Chondrocyte (in vitro differentiated cells): ENCODE measurements around the gene KCNJ15. TPM values are rescaled to one million over a fixed set of nuclear protein-coding genes. Genes with fewer than 3 reads are reported as not detected.

Source experiments
- DNase-seq: peaks from one replicate; pipeline ENCODE4 v3.0.0; 2021; ENCODE audit warnings: mixed read lengths, low spot score
- H3K27ac Mint-ChIP-seq: one replicate; pipeline ENCODE4 v1.8.0; 2021; ENCODE audit warnings: mild to moderate bottlenecking, moderate library complexity, mixed read lengths; ENCODE audit not compliant: unreplicated experiment
- H3K27me3 Mint-ChIP-seq: 2 replicates; pipeline ENCODE4 v1.8.0; 2021; ENCODE audit warnings: low read depth, mixed read lengths
- H3K36me3 Mint-ChIP-seq: 2 replicates; pipeline ENCODE4 v1.8.0; 2021; ENCODE audit warnings: low read depth, mixed read lengths
- H3K4me1 Mint-ChIP-seq: 2 replicates; pipeline ENCODE4 v1.8.0; 2021; ENCODE audit warnings: low read depth, mild to moderate bottlenecking, mixed read lengths
- H3K4me3 Mint-ChIP-seq: one replicate; pipeline ENCODE4 v1.8.0; 2021; ENCODE audit warnings: mild to moderate bottlenecking, moderate library complexity, mixed read lengths; ENCODE audit not compliant: unreplicated experiment
- H3K9me3 Mint-ChIP-seq: 2 replicates; pipeline ENCODE4 v1.8.0; 2021; ENCODE audit warnings: low read depth, mixed read lengths
- total RNA-seq: library from RNA; stranded (reverse); gene quantifications from 3 replicates; pipeline ENCODE4 v1.2.1, GENCODE V29; 2021
- TF ChIP-seq, protein P1 (sequence below): fragments of 200-600 bp; sonication (generic); IDR thresholded peaks from 2 replicates; pipeline ENCODE4 v1.5.0; 2021; ENCODE audit warnings: antibody characterized with exemption, mild to moderate bottlenecking, moderate library complexity

Gene KCNJ15
- total RNA-seq, 1 donor from 2014 or later = 0.80 TPM

DNA sequence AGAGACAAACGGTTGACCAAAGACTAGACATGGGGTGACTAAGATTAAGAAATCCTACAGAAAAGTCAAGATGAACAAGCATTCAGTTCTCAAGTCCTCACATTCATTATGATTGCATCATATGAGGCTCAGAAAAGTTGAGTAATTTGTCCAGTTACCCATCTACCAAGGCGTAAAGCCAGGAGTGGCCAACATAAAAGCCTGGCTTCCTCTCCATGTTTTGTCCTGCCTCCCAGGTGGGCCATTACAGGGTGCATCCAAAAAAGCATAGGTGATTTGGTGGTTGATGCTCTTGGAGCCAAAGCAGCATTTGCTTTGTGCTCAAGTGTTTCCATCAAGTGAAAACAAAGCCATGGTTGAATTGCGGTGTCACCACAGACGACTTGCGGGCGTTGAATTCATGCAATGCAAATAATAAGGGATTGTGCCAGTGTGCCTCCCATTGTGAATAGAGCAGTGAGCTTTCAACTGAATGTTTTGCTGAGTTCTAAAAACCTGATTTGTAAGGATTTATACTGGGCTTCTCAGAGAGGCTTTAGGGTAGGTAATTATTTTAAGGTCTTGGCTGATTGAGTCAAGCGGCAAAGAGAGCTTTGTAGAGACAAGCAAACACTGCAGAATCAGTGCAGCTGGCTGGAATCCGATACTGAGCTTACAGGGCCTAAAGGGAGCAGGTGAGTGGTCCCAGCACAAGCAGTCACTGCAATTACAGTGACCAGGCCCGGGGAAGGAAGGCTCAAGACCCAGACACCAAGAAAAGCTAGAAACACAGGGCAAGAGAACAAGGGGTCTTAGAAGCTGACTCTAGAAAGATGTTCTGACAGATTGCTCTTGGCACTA, 54.1 kb downstream of the KCNJ15 start:
- peaks cover 57% of the 10 kb centered on the region for H3K4me1 Mint-ChIP-seq
- H3K9me3 Mint-ChIP-seq = no peaks in the 10 kb centered on the region
- no peak overlapping the region for H3K27ac Mint-ChIP-seq
- H3K36me3 Mint-ChIP-seq = no peaks in the 10 kb centered on the region
- H3K4me3 Mint-ChIP-seq = no peak overlapping the region
- no peaks in the 10 kb centered on the region for H3K27me3 Mint-ChIP-seq
- no peak for DNase-seq
- TF ChIP-seq, protein P1, sequence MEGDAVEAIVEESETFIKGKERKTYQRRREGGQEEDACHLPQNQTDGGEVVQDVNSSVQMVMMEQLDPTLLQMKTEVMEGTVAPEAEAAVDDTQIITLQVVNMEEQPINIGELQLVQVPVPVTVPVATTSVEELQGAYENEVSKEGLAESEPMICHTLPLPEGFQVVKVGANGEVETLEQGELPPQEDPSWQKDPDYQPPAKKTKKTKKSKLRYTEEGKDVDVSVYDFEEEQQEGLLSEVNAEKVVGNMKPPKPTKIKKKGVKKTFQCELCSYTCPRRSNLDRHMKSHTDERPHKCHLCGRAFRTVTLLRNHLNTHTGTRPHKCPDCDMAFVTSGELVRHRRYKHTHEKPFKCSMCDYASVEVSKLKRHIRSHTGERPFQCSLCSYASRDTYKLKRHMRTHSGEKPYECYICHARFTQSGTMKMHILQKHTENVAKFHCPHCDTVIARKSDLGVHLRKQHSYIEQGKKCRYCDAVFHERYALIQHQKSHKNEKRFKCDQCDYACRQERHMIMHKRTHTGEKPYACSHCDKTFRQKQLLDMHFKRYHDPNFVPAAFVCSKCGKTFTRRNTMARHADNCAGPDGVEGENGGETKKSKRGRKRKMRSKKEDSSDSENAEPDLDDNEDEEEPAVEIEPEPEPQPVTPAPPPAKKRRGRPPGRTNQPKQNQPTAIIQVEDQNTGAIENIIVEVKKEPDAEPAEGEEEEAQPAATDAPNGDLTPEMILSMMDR = no peak

DNA sequence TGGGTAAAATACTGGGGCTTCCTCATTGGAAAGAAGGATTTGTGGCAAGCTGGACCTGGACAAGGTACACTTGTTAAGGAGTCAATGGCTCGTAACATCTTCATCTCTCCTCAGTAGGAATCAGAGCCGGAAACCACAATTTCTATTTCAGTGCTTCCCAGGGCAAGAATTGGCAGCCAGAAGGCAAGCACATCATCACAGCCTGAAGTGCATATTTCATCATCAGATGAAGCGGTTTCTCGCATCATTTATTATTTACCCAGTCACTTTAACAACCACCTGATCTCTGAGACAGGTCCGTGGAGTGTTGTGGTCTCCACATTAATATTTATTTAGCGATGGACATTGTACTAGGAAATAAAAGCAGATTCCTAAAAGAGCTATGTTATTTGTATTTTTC, 55.0 kb downstream of the KCNJ15 start:
- H3K4me1 Mint-ChIP-seq = peaks cover 48% of the 10 kb centered on the region
- DNase-seq = no peak
- TF ChIP-seq, protein P1 = no peak
- H3K4me3 Mint-ChIP-seq = no peak overlapping the region
- H3K9me3 Mint-ChIP-seq = no peaks in the 10 kb centered on the region
- H3K27me3 Mint-ChIP-seq = no peaks in the 10 kb centered on the region
- H3K27ac Mint-ChIP-seq = no peak overlapping the region
- H3K36me3 Mint-ChIP-seq = no peaks in the 10 kb centered on the region

DNA sequence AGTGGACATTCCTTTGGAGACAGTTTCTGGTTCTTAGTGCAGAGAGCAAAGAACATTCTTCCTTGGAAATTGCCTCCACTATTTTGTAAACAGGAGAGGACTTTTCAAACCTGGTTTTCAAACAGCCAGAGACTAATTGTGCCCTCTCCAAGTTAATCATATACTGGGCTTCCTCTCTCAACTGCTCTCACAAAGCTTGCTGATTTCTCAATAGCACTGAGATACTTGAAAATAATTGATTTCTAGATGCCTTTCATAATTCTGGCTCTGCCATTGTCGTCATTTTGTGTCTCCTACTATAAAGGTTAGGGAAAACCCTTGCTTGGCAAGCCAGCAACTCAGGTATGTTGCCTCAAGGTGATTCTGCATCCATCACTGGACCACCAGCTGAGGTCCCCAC, 56.0 kb downstream of the KCNJ15 start:
- Mint-ChIP-seq H3K4me1 (peaks cover 39% of the 10 kb centered on the region), H3K27me3 (no peaks in the 10 kb centered on the region), H3K9me3 (no peaks in the 10 kb centered on the region), H3K4me3 (no peak overlapping the region), H3K36me3 (no peaks in the 10 kb centered on the region), H3K27ac (no peak overlapping the region)
- TF ChIP-seq, protein P1 = no peak
- no peak for DNase-seq

DNA sequence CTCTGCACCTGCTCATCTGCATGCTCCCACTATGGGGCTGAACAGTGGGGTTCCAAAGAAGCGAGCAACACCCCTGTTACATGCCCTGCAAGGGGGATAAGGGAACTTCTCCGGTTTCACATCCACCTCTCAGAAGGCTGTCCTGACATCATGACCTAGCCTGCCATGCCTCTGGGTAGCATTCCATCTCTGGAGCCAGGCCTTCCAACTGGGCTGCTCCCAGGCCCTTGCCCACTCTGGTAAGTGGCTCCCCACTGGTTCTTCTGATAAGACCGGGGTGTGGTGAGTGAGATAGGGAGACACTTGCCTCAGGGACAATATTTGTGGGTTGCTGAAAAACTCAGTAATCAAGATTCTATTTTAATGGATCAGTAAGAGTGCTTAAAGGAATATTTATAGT, 57.8 kb downstream of the KCNJ15 start:
- peaks cover 33% of the 10 kb centered on the region for H3K4me1 Mint-ChIP-seq
- H3K27me3 Mint-ChIP-seq = no peaks in the 10 kb centered on the region
- H3K36me3 Mint-ChIP-seq = no peaks in the 10 kb centered on the region
- no peak overlapping the region for H3K4me3 Mint-ChIP-seq
- DNase-seq = no peak
- TF ChIP-seq, protein P1 = no peak
- no peak overlapping the region for H3K27ac Mint-ChIP-seq
- H3K9me3 Mint-ChIP-seq = no peaks in the 10 kb centered on the region

DNA sequence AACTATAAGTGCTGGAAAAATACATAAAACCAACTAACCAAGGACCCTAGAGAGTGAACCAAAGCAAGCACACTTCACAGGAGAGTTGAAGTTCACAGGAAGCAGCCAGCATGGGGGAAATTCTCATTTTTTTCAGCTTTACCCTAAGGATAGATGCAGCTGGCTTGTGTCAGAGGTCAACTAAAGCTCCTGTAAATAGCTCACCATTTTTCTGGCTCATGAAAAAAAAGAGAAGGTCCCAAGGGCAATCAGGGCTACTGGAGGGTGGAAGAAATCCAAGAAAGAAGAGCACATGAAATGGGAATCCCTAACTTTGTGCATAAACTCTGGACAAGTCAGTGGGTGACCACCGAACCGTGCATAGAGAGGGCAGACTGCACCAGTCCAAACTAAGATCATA, 58.3 kb downstream of the KCNJ15 start:
- Mint-ChIP-seq H3K27me3 (no peaks in the 10 kb centered on the region), H3K27ac (no peak overlapping the region), H3K4me3 (no peak overlapping the region), H3K36me3 (no peaks in the 10 kb centered on the region), H3K4me1 (peaks cover 34% of the 10 kb centered on the region), H3K9me3 (no peaks in the 10 kb centered on the region)
- no peak for DNase-seq
- TF ChIP-seq, protein P1 = no peak
